GM12872 (cell line): ENCODE results near the gene GRAP2.

Experiments used
- CTCF ChIP-seq: IDR thresholded peaks from 3 replicates; pipeline ENCODE4 v1.5.1; 2011; ENCODE audit warnings: low read depth, mild to moderate bottlenecking, low read length, moderate library complexity; ENCODE audit not compliant: insufficient read depth

Gene GRAP2

GRCh38 chr22:39937906-39938305 is 37.0 kb downstream of the GRAP2 start:
- no peak for TF ChIP-seq CTCF

GRCh38 chr22:39938509-39939111 is 37.7 kb downstream of the GRAP2 start:
- no peak for TF ChIP-seq CTCF

GRCh38 chr22:39939830-39940229 is 38.9 kb downstream of the GRAP2 start:
- no peak for TF ChIP-seq CTCF

- peak; percentile 30; the same call in 2 of the 3 replicates for TF ChIP-seq CTCF
Observed at GRCh38 chr22:39940757-39941305, 39.9 kb downstream of the GRAP2 start.

GRCh38 chr22:39941601-39942000 is 40.7 kb downstream of the GRAP2 start:
- no peak for TF ChIP-seq CTCF

GRCh38 chr22:39942439-39943230 is 41.8 kb downstream of the GRAP2 start:
- TF ChIP-seq CTCF: no peak

GRCh38 chr22:39943337-39943736 is 42.5 kb downstream of the GRAP2 start:
- TF ChIP-seq CTCF: peak; percentile 44
